Adipocyte (in vitro differentiated cells): ENCODE data around the gene VARS1.
"Not testable (repeated sequence)": the region's sequence is repeated elsewhere in the genome, so short reads cannot be mapped to it uniquely, and the experiment has no call there.

Experiments
- DNase-seq: peaks from one replicate; pipeline ENCODE4 v3.0.0-alpha.2; 2015; ENCODE audit warnings: low read depth
- H3K27me3 ChIP-seq: replicated peaks from 2 replicates; pipeline ENCODE4 v1.7.0; 2013; ENCODE audit warnings: mild to moderate bottlenecking, low read length, moderate library complexity; ENCODE audit not compliant: control insufficient read depth, insufficient read depth
- H3K36me3 ChIP-seq: 2 replicates; pipeline ENCODE4 v1.7.0; 2013; ENCODE audit warnings: low read length, mild to moderate bottlenecking, moderate library complexity; ENCODE audit not compliant: control insufficient read depth, insufficient read depth, severe bottlenecking
- H3K4me1 ChIP-seq: 2 replicates; pipeline ENCODE4 v1.7.0; 2013; ENCODE audit warnings: mild to moderate bottlenecking, low read length, moderate library complexity; ENCODE audit not compliant: control insufficient read depth, insufficient read depth
- H3K4me3 ChIP-seq: 2 replicates; pipeline ENCODE4 v1.7.0; 2013; ENCODE audit warnings: mild to moderate bottlenecking, low read length, moderate library complexity
- H3K9ac ChIP-seq: 2 replicates; pipeline ENCODE4 v1.7.0; 2013; ENCODE audit warnings: mild to moderate bottlenecking, low read length, moderate library complexity
- H3K9me3 ChIP-seq: 2 replicates; pipeline ENCODE4 v1.7.0; 2013; ENCODE audit warnings: mild to moderate bottlenecking, low read length, moderate library complexity; ENCODE audit not compliant: control insufficient read depth

VARS1 gene

DNA sequence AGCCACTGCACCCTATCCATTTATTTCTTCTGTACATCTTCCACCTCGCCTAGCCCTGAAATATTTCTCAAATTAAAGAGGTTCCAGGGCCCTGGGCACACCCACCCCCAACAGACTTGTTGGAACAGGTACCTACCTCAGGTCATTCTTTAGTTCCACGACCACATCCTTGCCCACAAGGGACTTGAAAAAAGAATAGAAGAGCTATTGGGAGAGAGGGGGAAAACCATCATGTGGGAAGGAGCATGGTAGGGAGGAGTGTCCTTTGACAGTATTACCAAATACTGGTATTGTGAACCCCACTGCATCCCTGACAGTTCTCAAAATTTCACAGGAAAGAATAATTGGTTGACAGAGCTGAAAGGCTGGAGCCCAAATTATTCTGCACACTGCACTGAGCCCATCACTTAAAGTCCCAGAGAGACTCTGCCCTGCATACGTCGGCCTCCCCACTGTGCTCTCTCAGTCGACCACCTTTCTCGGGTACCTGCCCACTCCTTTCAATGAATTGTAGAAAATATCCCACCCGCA, 10.5 kb upstream of the VARS1 start:
- Histone ChIP-seq H3K9ac (peak overlapping the region; percentile 93), H3K4me3 (peak overlapping the region; percentile 87), H3K27me3 (no peaks in the 10 kb centered on the region), H3K4me1 (peaks cover 9% of the 10 kb centered on the region), H3K36me3 (peaks cover 4% of the 10 kb centered on the region), H3K9me3 (no peaks in the 10 kb centered on the region)
- no peak for DNase-seq

DNA sequence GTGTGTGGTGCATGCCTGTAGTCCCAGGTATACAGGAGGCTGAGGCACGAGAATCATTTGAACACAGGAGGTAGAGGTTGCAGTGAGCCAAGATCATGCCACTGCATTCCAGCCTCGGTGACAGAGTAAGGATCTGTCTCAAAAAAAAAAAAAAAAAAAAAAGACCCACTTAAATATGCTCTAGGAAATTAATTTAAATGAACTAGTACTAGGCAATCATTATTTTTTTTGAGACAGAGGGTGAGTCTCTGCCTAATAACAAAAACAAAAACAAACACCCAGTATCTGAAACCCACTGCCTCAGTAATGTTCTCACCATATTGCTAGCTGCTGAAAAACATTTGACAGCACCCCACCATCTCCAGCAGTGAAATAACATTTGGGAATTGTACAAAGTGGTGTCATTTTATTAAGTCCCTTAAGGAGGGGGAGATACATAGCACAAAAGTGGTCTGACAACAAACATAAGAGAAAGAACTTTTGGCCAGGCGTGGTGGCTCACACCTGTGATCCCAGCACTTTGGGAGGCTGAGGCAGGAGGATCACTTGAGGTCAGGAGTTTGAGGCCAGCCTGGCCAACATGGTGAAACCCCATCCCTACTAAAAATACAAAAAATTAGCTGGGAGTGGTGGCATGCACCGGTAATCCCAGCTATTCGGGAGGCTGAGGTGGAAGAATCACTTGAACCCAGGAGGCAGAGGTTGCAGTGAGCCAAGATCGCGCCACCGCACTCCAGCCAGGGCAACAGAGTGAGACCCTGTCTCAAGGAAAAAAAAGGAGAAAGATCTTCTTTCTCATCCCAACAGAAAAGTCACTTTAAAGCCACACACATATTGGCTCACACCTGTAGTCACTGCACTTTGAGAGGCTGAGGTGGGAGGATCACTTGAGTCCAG, 5.7 kb upstream of the VARS1 start:
- not testable (repeated sequence) for H3K9ac ChIP-seq, H3K4me1 ChIP-seq, H3K27me3 ChIP-seq, DNase-seq, H3K9me3 ChIP-seq, H3K4me3 ChIP-seq
- H3K36me3 ChIP-seq: peaks cover 12% of the 10 kb centered on the region

DNA sequence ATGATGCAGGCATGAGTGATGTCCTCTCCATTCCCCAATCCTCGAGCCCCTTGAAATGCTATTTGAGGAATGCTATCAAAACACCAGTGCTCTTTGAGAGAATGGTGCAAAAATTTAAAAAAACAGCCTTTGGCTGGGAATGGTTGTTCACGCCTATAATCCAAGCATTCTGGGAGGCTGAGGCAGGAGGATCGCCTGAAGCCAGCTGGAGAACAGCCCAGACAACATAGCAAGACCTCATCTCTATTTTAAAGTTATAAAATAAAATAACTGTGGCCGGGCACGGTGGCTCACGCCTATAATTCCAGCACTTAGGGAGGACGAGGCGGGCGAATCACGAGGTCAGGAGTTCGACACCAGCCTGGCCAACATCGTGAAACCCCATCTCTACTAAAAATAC, 4.2 kb upstream of the VARS1 start:
- no peaks in the 10 kb centered on the region for H3K4me1 ChIP-seq
- H3K36me3 ChIP-seq: peaks cover 12% of the 10 kb centered on the region
- no peak for DNase-seq
- no peaks in the 10 kb centered on the region for H3K27me3 ChIP-seq
- H3K9me3 ChIP-seq: no peaks in the 10 kb centered on the region
- no peak overlapping the region for H3K4me3 ChIP-seq
- H3K9ac ChIP-seq: no peak overlapping the region

DNA sequence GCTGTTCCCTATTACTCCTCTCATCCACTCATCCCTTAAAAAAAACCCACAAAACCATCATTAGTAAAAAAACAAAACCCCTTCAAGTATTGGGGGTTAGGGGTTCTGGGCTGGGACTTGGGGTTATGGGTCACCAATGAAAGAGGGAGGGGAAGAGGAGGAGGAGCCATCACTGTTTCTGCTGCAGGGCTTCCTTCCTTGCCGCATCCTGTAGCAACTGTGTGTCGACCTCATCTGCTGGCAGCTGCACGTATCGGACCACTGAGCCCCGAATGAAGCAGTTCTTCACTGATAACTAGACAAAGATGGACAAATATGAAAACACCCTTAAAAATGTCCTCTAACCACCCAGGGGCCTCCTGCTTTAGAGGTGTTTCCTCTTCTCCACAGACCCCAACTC, 2.0 kb upstream of the VARS1 start:
- H3K9ac ChIP-seq: no peak overlapping the region
- no peak overlapping the region for H3K4me3 ChIP-seq
- H3K27me3 ChIP-seq: no peaks in the 10 kb centered on the region
- peaks cover 14% of the 10 kb centered on the region for H3K36me3 ChIP-seq
- H3K9me3 ChIP-seq: no peaks in the 10 kb centered on the region
- H3K4me1 ChIP-seq: peaks cover 3% of the 10 kb centered on the region
- DNase-seq: no peak

DNA sequence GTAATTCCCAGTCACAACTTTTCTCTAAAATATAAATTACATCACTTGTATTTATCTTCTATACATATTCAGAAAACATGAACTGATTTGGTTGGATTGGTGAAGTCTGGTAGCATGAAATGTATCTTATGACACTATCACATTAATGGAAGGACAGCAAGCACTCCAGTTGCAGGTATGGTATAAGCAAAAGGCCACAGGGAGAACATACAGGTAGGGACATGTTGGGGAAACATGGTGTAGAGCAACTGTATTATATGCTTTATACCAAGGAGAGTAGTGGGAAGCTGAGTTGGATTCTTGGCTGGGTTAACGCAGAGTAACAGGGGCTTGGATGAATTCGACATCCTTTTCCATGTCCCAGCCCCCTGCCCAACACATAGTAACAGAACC, 1.4 kb upstream of the VARS1 start:
- Histone ChIP-seq H3K4me1 (peaks cover 3% of the 10 kb centered on the region), H3K27me3 (no peaks in the 10 kb centered on the region), H3K4me3 (no peak overlapping the region), H3K9me3 (no peaks in the 10 kb centered on the region), H3K9ac (no peak overlapping the region), H3K36me3 (peaks cover 18% of the 10 kb centered on the region)
- no peak for DNase-seq

DNA sequence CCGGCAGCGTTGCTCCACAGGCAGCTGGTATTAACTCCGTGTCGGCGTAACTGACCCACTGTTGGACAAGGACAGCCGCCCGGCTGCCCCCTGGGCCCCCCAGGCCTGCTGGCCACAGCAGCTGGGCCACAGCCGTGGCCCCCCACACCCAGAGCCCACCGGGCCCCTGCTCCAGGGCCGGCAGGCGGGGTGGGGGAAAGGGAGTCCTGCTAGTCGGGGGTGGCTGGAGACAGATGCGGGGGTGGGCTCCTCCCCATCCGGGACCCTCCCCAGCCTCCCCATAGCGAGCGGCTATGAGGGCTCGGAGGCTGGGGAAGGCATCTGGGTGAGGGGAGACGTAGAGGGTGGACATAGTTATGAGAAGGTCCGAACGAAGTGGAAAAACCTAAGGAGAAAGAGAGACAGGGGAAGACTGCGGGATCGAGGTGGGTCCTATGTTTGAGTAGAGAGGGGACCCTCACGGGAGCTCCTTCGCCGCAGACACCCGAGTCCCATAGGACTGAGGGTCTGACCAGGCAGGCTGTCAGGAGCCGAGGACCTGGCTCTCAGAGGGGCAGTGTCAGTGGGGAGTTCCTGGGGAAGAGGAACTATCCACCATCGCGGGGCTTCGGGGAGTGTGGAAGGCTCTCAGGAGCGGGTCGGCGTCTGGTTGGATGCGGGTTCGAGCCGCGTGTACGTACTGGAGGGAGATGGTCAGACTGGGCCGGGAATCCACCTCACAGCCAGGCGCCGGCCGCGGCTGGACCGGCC, 511 bp downstream of the VARS1 start:
- peak overlapping the region; percentile 99 for H3K9ac ChIP-seq
- H3K4me3 ChIP-seq: peak overlapping the region; percentile 100
- no peak for DNase-seq
- no peaks in the 10 kb centered on the region for H3K27me3 ChIP-seq
- peaks cover 3% of the 10 kb centered on the region for H3K4me1 ChIP-seq
- H3K9me3 ChIP-seq: no peaks in the 10 kb centered on the region
- H3K36me3 ChIP-seq: peaks cover 28% of the 10 kb centered on the region

DNA sequence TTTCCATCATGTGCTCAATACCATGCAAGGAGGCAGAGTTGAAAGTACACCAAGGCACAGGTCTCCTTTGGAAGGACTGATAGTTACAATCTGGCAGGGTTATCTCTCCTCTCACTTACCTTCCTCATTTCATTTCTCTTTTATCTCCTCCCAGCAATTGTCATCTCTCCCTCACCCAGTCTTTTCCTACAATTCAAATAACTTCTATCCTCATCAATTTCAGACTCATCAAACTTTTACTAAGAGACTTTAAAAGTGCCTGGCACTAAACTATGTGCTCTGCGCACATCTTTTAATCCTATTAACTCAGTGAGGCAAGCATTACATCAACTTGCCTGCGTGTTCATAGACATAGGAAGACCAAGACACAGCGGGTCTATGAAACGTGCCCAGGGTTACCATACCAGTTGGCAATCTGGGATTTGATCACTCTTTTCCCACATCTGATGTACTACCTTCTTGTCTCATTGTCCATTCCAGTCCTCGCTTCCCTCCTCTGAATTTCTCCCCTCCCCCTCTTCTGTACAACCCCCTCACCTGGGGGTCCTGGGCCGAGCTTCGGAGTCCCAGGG, 1.2 kb downstream of the VARS1 start:
- Histone ChIP-seq H3K9ac (peak overlapping the region; percentile 99), H3K4me3 (peak overlapping the region; percentile 100), H3K9me3 (no peaks in the 10 kb centered on the region), H3K36me3 (peaks cover 31% of the 10 kb centered on the region), H3K27me3 (no peaks in the 10 kb centered on the region), H3K4me1 (peaks cover 3% of the 10 kb centered on the region)
- peak; percentile 65 for DNase-seq

DNA sequence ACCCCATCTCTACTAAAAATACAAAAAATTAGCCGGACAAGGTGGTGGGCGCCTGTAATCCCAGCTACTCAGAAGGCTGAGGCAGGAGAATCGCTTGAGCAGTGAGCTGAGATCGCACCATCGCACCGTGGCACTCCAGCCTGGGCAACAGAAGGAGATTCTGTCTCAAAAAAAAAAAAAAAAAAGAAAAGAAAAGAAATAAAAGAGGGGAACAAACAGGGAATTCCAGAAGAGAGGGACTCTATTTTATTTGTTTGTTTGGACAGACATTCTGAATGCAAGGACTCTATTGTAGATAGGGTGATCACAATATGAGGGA, 1.7 kb downstream of the VARS1 start:
- H3K4me1 ChIP-seq, DNase-seq, H3K9me3 ChIP-seq, H3K27me3 ChIP-seq: not testable (repeated sequence)
- peak overlapping the region; percentile 100 for H3K4me3 ChIP-seq
- peaks cover 36% of the 10 kb centered on the region for H3K36me3 ChIP-seq
- H3K9ac ChIP-seq: peak overlapping the region; percentile 99

DNA sequence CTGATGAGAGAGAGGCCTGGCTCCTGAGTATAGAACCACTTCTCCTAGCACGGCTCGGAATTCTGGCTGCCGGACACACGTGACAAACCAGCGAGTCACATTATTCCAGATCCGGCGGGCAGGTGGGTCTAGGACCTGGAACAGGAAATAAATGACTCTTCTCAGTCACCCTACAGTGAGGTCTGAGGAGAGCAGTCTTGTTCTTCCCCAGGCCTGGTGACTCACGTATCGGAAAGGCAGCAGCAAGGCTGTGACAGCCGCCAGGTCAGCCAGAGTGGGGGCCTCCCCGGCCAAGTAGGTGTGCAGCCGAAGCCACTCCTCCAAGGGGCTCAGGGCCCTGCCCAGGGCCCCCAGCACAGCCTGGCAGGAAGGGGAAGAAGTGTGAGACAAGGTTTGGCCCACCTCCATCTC, 2.8 kb downstream of the VARS1 start:
- Histone ChIP-seq H3K4me3 (no peak overlapping the region), H3K9ac (no peak overlapping the region), H3K4me1 (peaks cover 3% of the 10 kb centered on the region), H3K9me3 (no peaks in the 10 kb centered on the region), H3K27me3 (no peaks in the 10 kb centered on the region), H3K36me3 (peaks cover 37% of the 10 kb centered on the region)
- DNase-seq: no peak

DNA sequence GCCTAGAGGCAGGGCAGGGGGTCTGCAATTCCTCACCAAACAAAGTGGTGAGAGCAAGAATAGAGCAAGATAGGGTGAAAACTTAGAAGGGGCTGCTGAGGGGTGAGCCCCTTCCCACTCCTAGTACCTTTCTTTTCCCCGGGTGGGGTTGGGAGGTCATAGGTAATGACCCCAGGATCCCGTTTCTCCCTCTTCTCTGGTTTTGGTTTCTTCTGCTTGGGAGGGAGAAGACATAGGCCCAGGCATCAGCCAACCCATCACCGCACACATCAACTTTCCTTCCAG, 3.5 kb downstream of the VARS1 start:
- Histone ChIP-seq H3K36me3 (peaks cover 33% of the 10 kb centered on the region), H3K9ac (no peak overlapping the region), H3K4me1 (peaks cover 3% of the 10 kb centered on the region), H3K4me3 (no peak overlapping the region), H3K9me3 (no peaks in the 10 kb centered on the region), H3K27me3 (no peaks in the 10 kb centered on the region)
- no peak for DNase-seq

DNA sequence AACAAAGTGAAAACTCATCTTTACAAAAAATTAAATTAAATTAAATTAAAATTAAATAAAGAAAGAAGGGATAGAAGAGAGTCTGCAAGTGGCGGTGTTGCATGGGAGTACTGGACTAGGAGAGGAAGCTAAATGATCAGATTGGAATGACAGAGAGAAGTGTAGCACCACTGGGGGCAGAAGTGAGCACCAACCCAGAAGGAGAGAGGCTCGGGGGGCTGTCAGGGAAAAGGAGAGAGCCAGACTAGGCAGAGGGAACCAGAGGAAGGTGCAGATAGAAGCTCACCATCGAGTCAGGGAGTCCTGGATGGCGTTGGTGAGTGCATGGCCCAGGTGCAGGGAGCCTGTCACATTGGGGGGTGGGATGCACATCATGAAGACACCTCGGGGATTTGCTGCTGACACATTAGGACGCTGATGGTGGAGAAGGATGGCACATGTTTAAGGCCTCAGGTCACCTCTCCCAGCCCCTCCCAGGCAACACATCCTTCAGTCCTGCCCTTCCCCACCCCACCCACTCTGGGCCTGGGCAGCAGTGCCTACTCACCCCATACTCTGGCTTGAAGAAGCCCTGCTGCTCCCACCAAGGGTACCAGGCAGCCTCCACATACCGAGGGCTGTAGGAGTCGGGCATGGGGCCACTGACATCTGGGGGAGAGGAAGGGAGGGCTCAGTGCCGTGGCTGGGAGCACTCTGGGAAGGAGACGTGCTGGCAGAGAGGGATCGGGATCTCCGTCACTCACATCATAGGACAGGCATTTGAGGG, 4.0 kb downstream of the VARS1 start:
- Histone ChIP-seq H3K36me3 (peaks cover 32% of the 10 kb centered on the region), H3K4me1 (peaks cover 3% of the 10 kb centered on the region), H3K9me3 (no peaks in the 10 kb centered on the region), H3K4me3 (no peak overlapping the region), H3K9ac (no peak overlapping the region), H3K27me3 (no peaks in the 10 kb centered on the region)
- peak; percentile 75 for DNase-seq
